HepG2 (cell line): ENCODE data around the gene INTS3. TPM values are rescaled to one million over a fixed set of nuclear protein-coding genes. Genes with fewer than 3 reads are reported as not detected.
A peak's percentile ranks its signal among the peaks of the same experiment; 100 is the strongest.
"Not testable (repeated sequence)": the region's sequence is repeated elsewhere in the genome, so short reads cannot be mapped to it uniquely, and the experiment has no call there.

Source experiments
- ATAC-seq: fragments of 200-7000 bp; cut with Tn5 transposase; 3 replicates; pipeline ENCODE4 v1.9.1; 2020; ENCODE audit warnings: mild to moderate bottlenecking, moderate library complexity
- BruUV-seq: library from RNA; stranded (reverse); fragments of 400-500 nt; replicated peaks from 2 replicates; lab custom pipeline; 2021; lab: Mats Ljungman, UMichigan
- CTCF ChIA-PET: fragments of 300-600 bp; formaldehyde crosslinking; extraction: SDS; loops from one replicate; lab custom pipeline; 2021; ENCODE audit warnings: low total read pairs, inconsistent platforms, low intra/inter-chr PET ratio; lab: Yijun Ruan, JAX
- POLR2A ChIA-PET: fragments of 350-600 bp; sonication (Branson Sonifier 250); formaldehyde crosslinking; loops from one replicate; lab custom pipeline; 2020; ENCODE audit warnings: antibody characterized with exemption, inconsistent platforms; lab: Yijun Ruan, JAX
- DNase-seq: peaks from one replicate; pipeline ENCODE4 v3.0.0-alpha.2; 2015; ENCODE audit warnings: low spot score
- FAIRE-seq: peaks from 3 replicates; lab custom pipeline; 2011; peaks lifted over from hg19 to GRCh38; lab: Jason Lieb, UNC
- H2AFZ ChIP-seq: one replicate; pipeline ENCODE4 v1.6.1; 2011; ENCODE audit warnings: low read length, inconsistent platforms
- H3K27ac ChIP-seq: fragments of 300-600 bp; 3 replicates; pipeline ENCODE4 v1.8.0; 2011; ENCODE audit warnings: mixed run types, mild to moderate bottlenecking, mixed read lengths, low read length, inconsistent platforms; ENCODE audit not compliant: insufficient read depth; ENCODE audit errors: extremely low read length
- H3K27me3 ChIP-seq, 2 experiments: fragments of 200-600 bp in 1 of 2; 2 replicates in 1 of 2; 3 replicates in 1 of 2; pipeline versions ENCODE4 v1.6.0 to v1.8.0; 2011; ENCODE audit warnings: low read length in 2 of 2, mild to moderate bottlenecking in 2 of 2, moderate library complexity in 2 of 2, inconsistent platforms in 1 of 2; ENCODE audit not compliant: insufficient read depth in 2 of 2, control insufficient read depth in 1 of 2
- H3K36me3 ChIP-seq, 2 experiments: fragments of 200-600 bp in 1 of 2; replicated peaks in 1 of 2; 2 replicates in 1 of 2; 3 replicates in 1 of 2; pipeline versions ENCODE4 v1.5.1 to v1.8.0; 2011; ENCODE audit warnings: low read length in 2 of 2, inconsistent platforms in 1 of 2; ENCODE audit not compliant: insufficient read depth in 2 of 2, control insufficient read depth in 1 of 2
- H3K4me1 ChIP-seq: 2 replicates; pipeline ENCODE4 v1.5.1; 2012; ENCODE audit warnings: low read length, inconsistent platforms; ENCODE audit not compliant: insufficient read depth
- H3K4me2 ChIP-seq: 2 replicates; pipeline ENCODE4 v1.6.0; 2011; ENCODE audit warnings: low read depth, low read length, inconsistent platforms
- H3K4me3 ChIP-seq, 3 experiments: fragments of 200-600 bp in 1 of 3; sonication (generic), shearing (Covaris generic) in 1 of 3; replicated peaks in 1 of 3; 2 replicates each; pipeline ENCODE4 v1.5.1; 2011 to 2016; ENCODE audit warnings: low read length in 3 of 3, inconsistent platforms in 2 of 3, low read depth in 2 of 3, mild to moderate bottlenecking in 2 of 3, control low read depth in 1 of 3, mixed read lengths in 1 of 3; ENCODE audit not compliant: insufficient read depth in 1 of 3
- H3K79me2 ChIP-seq: one replicate; pipeline ENCODE4 v1.6.1; 2011; ENCODE audit warnings: low read length, inconsistent platforms; ENCODE audit not compliant: insufficient read depth
- H3K9ac ChIP-seq: 2 replicates; pipeline ENCODE4 v1.6.0; 2011; ENCODE audit warnings: mild to moderate bottlenecking, low read depth, low read length, inconsistent platforms; ENCODE audit not compliant: insufficient read depth
- H3K9me3 ChIP-seq: 2 replicates; pipeline ENCODE4 v1.5.1; 2012; ENCODE audit warnings: mild to moderate bottlenecking, low read length
- H4K20me1 ChIP-seq: 2 replicates; pipeline ENCODE4 v1.6.0; 2011; ENCODE audit warnings: inconsistent platforms, mild to moderate bottlenecking, low read length, moderate library complexity; ENCODE audit not compliant: insufficient read depth
- EHMT2 ChIP-seq: fragments of 200-600 bp; sonication (generic); IDR thresholded peaks from 2 replicates; pipeline ENCODE4 v1.7.0; 2017; ENCODE audit warnings: antibody characterized with exemption, low read depth, low read length, borderline replicate concordance
- KLF6 ChIP-seq: IDR thresholded peaks from 2 replicates; pipeline ENCODE4 v1.8.0; 2016; ENCODE audit warnings: missing biosample characterization, missing genetic modification reagents
- PATZ1 ChIP-seq: sonication (generic); formaldehyde crosslinking; IDR thresholded peaks from 2 replicates; pipeline ENCODE4 v1.4.0; 2020; ENCODE audit warnings: missing genetic modification reagents
- RAD51 ChIP-seq: fragments of 450-650 bp; IDR thresholded peaks from 2 replicates; pipeline ENCODE4 v1.6.1; 2016; ENCODE audit warnings: borderline replicate concordance
- STAT5B ChIP-seq: sonication (generic); formaldehyde crosslinking; IDR thresholded peaks from 2 replicates; pipeline ENCODE4 v1.4.0; 2020; ENCODE audit warnings: missing genetic modification reagents
- SUZ12 ChIP-seq: fragments of 150-350 bp; IDR thresholded peaks from 2 replicates; pipeline ENCODE4 v1.6.1; 2014; ENCODE audit warnings: low read depth, low read length
- ZBTB7A ChIP-seq: sonication (generic); formaldehyde crosslinking; IDR thresholded peaks from 2 replicates; pipeline ENCODE4 v1.8.0; 2022; ENCODE audit warnings: mild to moderate bottlenecking, missing genetic modification reagents
- ZNF121 ChIP-seq: sonication (generic); formaldehyde crosslinking; IDR thresholded peaks from 2 replicates; pipeline ENCODE4 v1.5.0; 2020; ENCODE audit warnings: mild to moderate bottlenecking, missing genetic modification reagents
- ZNF331 ChIP-seq: sonication (generic); formaldehyde crosslinking; IDR thresholded peaks from 2 replicates; pipeline ENCODE4 v1.4.0; 2020; ENCODE audit warnings: missing genetic modification reagents
- ZNF639 ChIP-seq: conservative IDR thresholded peaks from 2 replicates; pipeline ENCODE4 v1.6.1; 2018; ENCODE audit warnings: missing genetic modification reagents
- WGBS: methylation state at CpG from one replicate; pipeline ENCODE4 v1.1.6; 2017; ENCODE audit warnings: low lambda C conversion rate; 5-methylcytosine and 5-hydroxymethylcytosine counted together
- in situ Hi-C: cut with HindIII; loops from 2 replicates; pipeline ENCODE4 v1.10.0; 2017; ENCODE audit warnings: low pct_unique_long_range_greater_than_20kb; ENCODE audit not compliant: extremely low pct_ligation_motif_present
- intact Hi-C: fragments of 100-400 bp; cut with micrococcal nuclease; formaldehyde crosslinking; loops from one replicate; pipeline ENCODE4 v1.10.0; 2022; ENCODE audit not compliant: unreplicated experiment
- polyA plus RNA-seq, 8 experiments: library from polyadenylated mRNA; depleted of rRNA in 3 of 8; stranded (reverse) in 7 of 8; unstranded in 1 of 8; fragments of >200 nt; fragmentation: Illumina TruSeq in 4 of 8; extraction: Trizol in 4 of 8; gene quantifications; 2 replicates each; pipeline versions ENCODE4 v1.2.1 to v1.2.3, GENCODE V29; 2011 to 2016; ENCODE audit warnings: low read depth in 4 of 8, missing spikeins in 1 of 8, mixed read lengths in 1 of 8; ENCODE audit not compliant: insufficient read depth in 1 of 8
- total RNA-seq, 5 experiments: library from RNA; depleted of rRNA; stranded (reverse); fragments of >200 nt; fragmentation: Illumina TruSeq; extraction: Trizol; gene quantifications; 2 replicates each; pipeline ENCODE4 v1.2.3, GENCODE V29; 2016; ENCODE audit warnings: low read depth in 1 of 5

Gene INTS3
- total and polyA plus RNA-seq, 2 of the 13 experiments (the other 11 are each of a cell fraction or from before 2014, with no cell fraction given), result 17.2 to 27.2 TPM

- TF ChIP-seq PATZ1 (CRISPR knock-in tag) (no peak), ZBTB7A (CRISPR knock-in tag) (no peak), KLF6 (CRISPR knock-in tag) (no peak), SUZ12 (no peak), RAD51 (no peak), STAT5B (CRISPR knock-in tag) (no peak), EHMT2 (no peak)
These were observed 10.5 kb upstream of the INTS3 start (continued) for GRCh38 chr1:153717330-153717729.

- no peak for ATAC-seq
- BruUV-seq, result no TSS peak
- peaks cover 21% of the 10 kb centered on the region for H3K4me1 ChIP-seq
- intact Hi-C loops (no loop called here), in situ Hi-C loops (no loop called here)
- no peak overlapping the region for H3K4me2 ChIP-seq
- WGBS, result 67% methylated on average over 3 of the region's 3 CpGs
- CTCF ChIA-PET, result no interaction called here
- no peaks in the 10 kb centered on the region for H4K20me1 ChIP-seq
- no peaks in the 10 kb centered on the region for H3K9me3 ChIP-seq
- no peak for DNase-seq
- no peak overlapping the region for H3K4me3 ChIP-seq
- no peaks in the 10 kb centered on the region; a peak in 1 of 5 replicates for H3K27me3 ChIP-seq
- H3K27ac ChIP-seq, result no peak overlapping the region
- TF ChIP-seq ZNF121 (CRISPR knock-in tag) (peak; percentile 67), ZNF331 (CRISPR knock-in tag) (no peak), ZNF639 (CRISPR knock-in tag) (no peak)
- FAIRE-seq, result no peak
- no peak overlapping the region for H2AFZ ChIP-seq
- H3K79me2 ChIP-seq, result peaks cover 4% of the 10 kb centered on the region
- H3K36me3 ChIP-seq, result no peaks in the 10 kb centered on the region
- no peak overlapping the region for H3K9ac ChIP-seq
- POLR2A ChIA-PET, result no interaction called here
These were observed 4.2 kb upstream of the INTS3 start for GRCh38 chr1:153723687-153724086.

- H3K9ac ChIP-seq, H3K27ac ChIP-seq, H3K27me3 ChIP-seq, in situ Hi-C loops, H2AFZ ChIP-seq, POLR2A ChIA-PET, CTCF ChIA-PET, DNase-seq, H3K79me2 ChIP-seq, FAIRE-seq, BruUV-seq, H3K4me2 ChIP-seq, H3K36me3 ChIP-seq, ATAC-seq, H4K20me1 ChIP-seq, H3K9me3 ChIP-seq, H3K4me3 ChIP-seq: not testable (repeated sequence)
- intact Hi-C loops, result loop anchor here (5.0 kb wide), 1 partner anchor 52 kb away; the partner anchor contains the start of gene ILF2
- WGBS, result 74% methylated on average over 4 of the region's 4 CpGs
- H3K4me1 ChIP-seq, result peaks cover 30% of the 10 kb centered on the region
These were observed 3.2 kb upstream of the INTS3 start for GRCh38 chr1:153724634-153725033.
